Adrenal gland (tissue), 12 donors: ENCODE results near the gene UNC119B. TPM values are rescaled to one million over a fixed set of nuclear protein-coding genes. Genes with fewer than 3 reads are reported as not detected.

Experiments
- DNase-seq, 7 donors: peaks; one replicate each; pipeline ENCODE4 v3.0.0-alpha.2; 2019 to 2020
- H3K27ac ChIP-seq, 5 donors: fragments of 200-600 bp; sonication (generic) in 4 of 5; 1 replicate in 3 of 5; 2 replicates in 2 of 5; pipeline versions ENCODE4 v1.5.1 to v1.8.0; 2016 to 2020; ENCODE audit warnings: mild to moderate bottlenecking in 1 of 5
- H3K27me3 ChIP-seq: fragments of 200-600 bp; 2 replicates; pipeline ENCODE4 v1.8.0; 2021
- H3K36me3 ChIP-seq, 2 donors: fragments of 200-600 bp; replicated peaks in 1 of 2; 1 replicate in 1 of 2; 2 replicates in 1 of 2; pipeline versions ENCODE4 v1.5.1 to v1.8.0; 2018 to 2022
- H3K4me1 ChIP-seq, 2 donors: fragments of 200-600 bp; replicated peaks in 1 of 2; 1 replicate in 1 of 2; 2 replicates in 1 of 2; pipeline versions ENCODE4 v1.5.1 to v1.8.0; 2018 to 2021
- H3K4me3 ChIP-seq, 4 donors: fragments of 200-600 bp; sonication (generic) in 3 of 4; one replicate each; pipeline ENCODE4 v1.5.1; 2016 to 2018
- H3K9me3 ChIP-seq, 3 donors: fragments of 200-600 bp; sonication (generic) in 1 of 3; replicated peaks in 1 of 3; 1 replicate in 2 of 3; 2 replicates in 1 of 3; pipeline versions ENCODE4 v1.5.1 to v1.8.0; 2016 to 2021
- CTCF ChIP-seq, 6 experiments: fragments of 450-650 bp in 4 of 6; fragments of 200-600 bp in 2 of 6; sonication (generic) in 1 of 6; IDR thresholded peaks; 1 replicate in 5 of 6; 2 replicates in 1 of 6; pipeline versions ENCODE4 v1.5.1 to v1.8.0; 2016 to 2021; ENCODE audit warnings: antibody characterized with exemption in 6 of 6, mild to moderate bottlenecking in 2 of 6, moderate library complexity in 1 of 6
- POLR2A ChIP-seq, 2 donors: fragments of 450-650 bp; IDR thresholded peaks; one replicate each; pipeline ENCODE4 v1.6.1; 2017; ENCODE audit warnings: antibody characterized with exemption in 2 of 2, mild to moderate bottlenecking in 2 of 2, moderate library complexity in 1 of 2
- WGBS, 4 donors: extraction: QIAGEN DNeasy Blood & Tissue Kit in 2 of 4; methylation state at CpG; one replicate each; pipeline versions ENCODE4 v1.1.5 to v1.1.7; 2013 to 2017; 5-methylcytosine and 5-hydroxymethylcytosine counted together
- intact Hi-C, 2 donors: fragments of 100-400 bp; cut with DNase I; formaldehyde crosslinking; loops; one replicate each; pipeline versions ENCODE4 v1.14.1 to v1.15.0; 2022 to 2023
- polyA plus RNA-seq, 3 donors: library from polyadenylated mRNA; stranded (reverse); fragments of 200-250 nt in 2 of 3; fragments of 350-450 nt in 1 of 3; fragmentation: Illumina TruSeq in 1 of 3; extraction: RNeasy Lipid Tissue Mini Kit (QIAGEN cat#74804) in 1 of 3; gene quantifications; one replicate each; pipeline ENCODE4 v1.2.3, GENCODE V29; 2013 to 2014
- total RNA-seq, 9 donors: library from RNA; depleted of rRNA in 4 of 9; stranded (reverse); fragments of >200 nt in 4 of 9; fragments of 120-200 nt in 1 of 9; fragmentation: NEBNext Ultra II Directional in 1 of 9; extraction: Animal tissue kit (Norgen Biotek cat#: 25700) in 1 of 9; gene quantifications; one replicate each; pipeline versions ENCODE4 v1.1.0 to v1.2.4, GENCODE V29; 2013 to 2023
- donor health status: healthy with polysubstance abuse.
- donor health status: Bipolar disorder and iron deficiency.
- donor health status: DM: yes; HTN: yes; CAD: no.
- donor health status: DM: no; HTN: no; CAD: no.
- donor health status: DM: no; HTN: no; CAD: no.
- donor health status: DM: yes; HTN: yes; CAD: no.

Gene UNC119B
- total and polyA plus RNA-seq, 12 donors: 14.0 to 97.5 (median 50.0) TPM

- TF ChIP-seq CTCF (IDR thresholded peaks at IDR 0.05): no peak
- no peak for TF ChIP-seq POLR2A (IDR thresholded peaks at IDR 0.05)
- no peak overlapping the region for H3K27ac ChIP-seq
- no peak overlapping the region for H3K4me3 ChIP-seq
- intact Hi-C loops: no loop called here
- H3K27me3 ChIP-seq: no peaks in the 10 kb centered on the region
- no peaks in the 10 kb centered on the region for H3K9me3 ChIP-seq
- 91 to 100% (median 95%) methylated on average over 3 of the region's 3 CpGs for WGBS, 4 donors
- H3K4me1 ChIP-seq: no peaks in the 10 kb centered on the region
- DNase-seq: no peak
- H3K36me3 ChIP-seq: peaks cover 0 to 11% of the 10 kb centered on the region in 2 donors
These were observed 23.3 kb downstream of the UNC119B start for GRCh38 chr12:120733574-120733973.

- WGBS, 4 donors: 88 to 96% (median 93%) methylated on average over 10 of the region's 10 CpGs
- DNase-seq: no peak
These were observed 24.0 kb downstream of the UNC119B start for GRCh38 chr12:120734210-120734609.

GRCh38 chr12:120735181-120735580 is 24.9 kb downstream of the UNC119B start:
- Histone ChIP-seq H3K27me3 (no peaks in the 10 kb centered on the region), H3K27ac (no peak overlapping the region), H3K4me3 (no peak overlapping the region), H3K4me1 (no peaks in the 10 kb centered on the region), H3K36me3 (peaks cover 0 to 10% of the 10 kb centered on the region in 2 donors), H3K9me3 (no peaks in the 10 kb centered on the region)
- intact Hi-C loops: no loop called here
- no peak for TF ChIP-seq POLR2A (IDR thresholded peaks at IDR 0.05)
- TF ChIP-seq CTCF (IDR thresholded peaks at IDR 0.05): no peak
- WGBS, 4 donors: 61 to 83% (median 72%) methylated on average over 2 to 3 of the region's 3 CpGs
- DNase-seq: no peak

More at GRCh38 chr12:120734210-120734609, 24.0 kb downstream of the UNC119B start:
- Histone ChIP-seq H3K9me3 (no peaks in the 10 kb centered on the region), H3K27me3 (no peaks in the 10 kb centered on the region), H3K4me1 (no peaks in the 10 kb centered on the region), H3K36me3 (peaks cover 0 to 11% of the 10 kb centered on the region in 2 donors), H3K27ac (no peak overlapping the region), H3K4me3 (no peak overlapping the region)
- intact Hi-C loops: no loop called here
- no peak for TF ChIP-seq POLR2A (IDR thresholded peaks at IDR 0.05)
- no peak for TF ChIP-seq CTCF (IDR thresholded peaks at IDR 0.05)

- H3K4me3 ChIP-seq: no peak overlapping the region
- intact Hi-C loops: no loop called here
- 87 to 93% (median 90%) methylated on average over 19 to 38 of the region's 38 CpGs for WGBS, 4 donors
- no peaks in the 10 kb centered on the region for H3K9me3 ChIP-seq
- H3K4me1 ChIP-seq: no peaks in the 10 kb centered on the region
- no peak for DNase-seq
- peaks cover 0 to 5% of the 10 kb centered on the region in 2 donors for H3K36me3 ChIP-seq
- H3K27me3 ChIP-seq: no peaks in the 10 kb centered on the region
- TF ChIP-seq CTCF (IDR thresholded peaks at IDR 0.05) (no peak), POLR2A (IDR thresholded peaks at IDR 0.05) (no peak)
- no peak overlapping the region for H3K27ac ChIP-seq
These were observed 26.4 kb downstream of the UNC119B start for GRCh38 chr12:120736404-120737331.
